ENCODE measurements around the gene SAMD4A.

DNA sequence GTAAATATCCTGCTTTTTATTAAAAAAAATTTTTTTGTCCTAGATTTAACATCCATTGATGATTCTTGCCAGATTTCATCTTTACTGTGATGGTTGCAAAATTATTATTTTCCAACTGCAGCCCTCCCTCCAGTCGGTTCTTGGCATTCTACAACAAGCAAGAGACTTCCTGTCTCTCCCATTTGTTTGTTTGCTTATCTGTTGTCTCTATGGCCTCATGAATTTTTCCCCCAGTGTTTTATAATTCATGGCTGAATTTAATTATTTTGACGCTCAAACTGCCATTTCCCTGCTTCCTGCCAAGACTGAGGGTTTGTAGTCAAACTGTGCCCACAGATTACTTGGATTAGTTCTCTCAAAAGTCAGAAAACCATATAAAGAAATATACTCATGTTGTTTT is 31.3 kb upstream of the SAMD4A start:
- TF ChIP-seq POLR2AphosphoS5 (IDR thresholded peaks at IDR 0.05; ENCODE audit: borderline replicate concordance, low read depth, low read length) = no peak
- TF ChIP-seq EZH2 (IDR thresholded peaks at IDR 0.05) = no peak
